Activated T-cell treated with anti-CD3 and anti-CD28 coated beads, Interleukin-2, amount 50 U/mL, for 48 hours (primary cell): ENCODE measurements around the gene AP1M2.

Source experiments
- DNase-seq, 2 experiments: peaks; one replicate each; pipeline ENCODE4 v3.0.0-alpha.2; 2020

AP1M2 gene

GRCh38 chr19:10587022-10587838 is at the start of gene AP1M2:
AP1M2 (minus strand) TSS chr19:10587312; CDS start chr19:10587231, 81 bp downstream.
- DNase-seq: no peak

DNA sequence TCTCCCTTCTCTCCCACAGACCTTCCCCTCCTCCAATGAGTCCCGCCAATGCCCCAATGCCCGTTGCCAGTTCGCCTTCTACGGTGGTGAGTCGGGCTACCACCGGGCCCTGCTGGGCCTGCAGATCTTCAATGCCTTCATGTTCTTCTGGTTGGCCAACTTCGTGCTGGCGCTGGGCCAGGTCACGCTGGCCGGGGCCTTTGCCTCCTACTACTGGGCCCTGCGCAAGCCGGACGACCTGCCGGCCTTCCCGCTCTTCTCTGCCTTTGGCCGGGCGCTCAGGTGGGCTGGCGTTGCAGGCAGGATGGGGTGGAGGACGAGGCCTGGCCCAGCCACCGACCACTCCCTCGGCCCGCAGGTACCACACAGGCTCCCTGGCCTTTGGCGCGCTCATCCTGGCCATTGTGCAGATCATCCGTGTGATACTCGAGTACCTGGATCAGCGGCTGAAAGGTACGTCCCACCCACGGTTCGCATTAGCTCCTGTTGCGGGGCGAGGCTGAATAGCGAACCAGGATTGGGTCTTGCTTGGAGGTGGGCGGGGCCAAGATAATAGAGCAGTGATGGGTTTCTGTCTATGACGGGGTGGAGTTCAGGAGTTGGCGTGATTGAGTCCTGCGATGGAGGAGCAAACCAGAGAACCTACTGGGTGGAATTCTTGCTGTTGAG is 49.3 kb upstream of the AP1M2 start:
- no peak for DNase-seq

GRCh38 chr19:10634963-10635362 is 47.9 kb upstream of the AP1M2 start:
- no peak for DNase-seq

DNA sequence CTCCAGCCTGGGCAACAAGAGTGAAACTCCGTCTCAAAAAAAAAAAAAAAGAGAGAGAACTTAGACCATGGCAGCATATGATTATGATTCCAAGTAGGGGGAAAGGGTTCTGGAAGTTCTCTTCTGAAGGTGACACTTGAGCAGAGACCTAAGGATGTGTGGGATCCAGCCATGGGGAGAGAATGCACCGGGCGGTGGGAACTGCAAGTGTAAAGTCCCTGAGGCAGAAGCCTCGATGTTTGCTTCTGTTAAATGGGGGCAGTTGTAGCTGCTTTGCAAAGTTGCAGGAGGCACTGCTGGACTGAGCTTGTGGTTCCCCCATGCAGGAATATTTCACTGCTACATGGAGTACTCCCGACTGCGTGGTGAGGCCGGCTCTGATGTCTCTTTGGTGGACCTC is 47.3 kb upstream of the AP1M2 start:
- DNase-seq: no peak

- no peak for DNase-seq
These were observed 44.8 kb upstream of the AP1M2 start for GRCh38 chr19:10631874-10632273.

DNA sequence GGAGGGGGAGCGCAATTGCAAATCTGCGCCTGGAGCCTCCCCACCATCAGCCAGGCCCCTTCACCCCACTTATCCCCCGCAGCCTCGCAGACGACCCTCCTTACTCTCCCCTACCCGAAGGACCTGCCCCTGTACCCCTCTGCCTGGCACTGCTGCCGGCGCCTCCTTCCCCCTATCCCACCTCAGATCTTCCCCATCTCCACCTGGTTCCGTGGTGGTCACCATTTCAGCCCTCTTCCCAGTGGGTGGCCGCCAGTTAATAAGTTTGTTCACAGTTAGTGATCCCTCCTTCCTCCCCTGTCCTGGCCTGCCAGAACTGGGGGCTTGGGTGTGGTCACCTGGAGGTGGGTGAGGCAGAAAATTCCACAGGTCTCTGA is 38.6 kb upstream of the AP1M2 start:
- no peak for DNase-seq

DNA sequence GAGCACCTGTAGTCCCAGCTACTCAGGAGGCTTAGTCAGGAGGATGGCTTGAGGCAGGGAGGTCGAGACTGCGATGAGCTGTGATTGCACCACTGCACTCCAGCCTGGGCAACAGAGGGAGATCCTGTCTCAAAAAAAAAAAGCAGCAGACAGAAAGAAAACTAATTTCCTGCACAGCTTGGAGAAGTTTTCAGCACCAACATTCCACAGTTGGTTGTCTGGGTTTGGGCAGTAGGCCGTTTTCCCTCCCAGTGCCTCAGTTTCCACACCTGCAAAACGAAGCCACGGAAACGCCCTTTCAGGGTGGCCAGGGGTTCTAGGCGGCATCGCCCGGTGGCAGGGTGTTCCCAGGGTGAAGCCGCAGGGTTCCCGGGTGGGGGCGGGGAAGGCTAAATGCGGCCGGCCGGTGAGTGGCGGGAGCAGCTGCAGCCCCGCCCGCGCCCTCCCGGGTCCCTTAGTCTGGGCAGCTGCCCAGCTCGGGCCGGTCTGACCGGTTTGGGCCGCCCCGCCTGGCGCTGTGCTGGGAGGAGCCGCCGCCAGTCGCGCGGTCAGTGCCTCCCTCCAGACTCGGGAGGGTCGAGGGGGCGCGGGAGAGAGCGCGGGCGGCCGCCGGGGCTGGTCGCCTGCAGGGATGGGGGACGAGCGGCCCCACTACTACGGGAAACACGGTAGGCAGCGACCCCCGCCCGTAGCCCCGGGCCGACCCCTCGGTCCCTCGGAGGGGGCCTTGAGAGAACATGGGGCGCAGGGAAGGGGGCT is 38.1 kb upstream of the AP1M2 start, which contains the start of gene SLC44A2:
TSS of gene SLC44A2 (plus strand) at position 551 of the 759 bp plus-strand sequence. CDS start at position 632, 81 bp downstream.
- no peak for DNase-seq

GRCh38 chr19:10624585-10624984 is 37.5 kb upstream of the AP1M2 start:
- DNase-seq: no peak

DNA sequence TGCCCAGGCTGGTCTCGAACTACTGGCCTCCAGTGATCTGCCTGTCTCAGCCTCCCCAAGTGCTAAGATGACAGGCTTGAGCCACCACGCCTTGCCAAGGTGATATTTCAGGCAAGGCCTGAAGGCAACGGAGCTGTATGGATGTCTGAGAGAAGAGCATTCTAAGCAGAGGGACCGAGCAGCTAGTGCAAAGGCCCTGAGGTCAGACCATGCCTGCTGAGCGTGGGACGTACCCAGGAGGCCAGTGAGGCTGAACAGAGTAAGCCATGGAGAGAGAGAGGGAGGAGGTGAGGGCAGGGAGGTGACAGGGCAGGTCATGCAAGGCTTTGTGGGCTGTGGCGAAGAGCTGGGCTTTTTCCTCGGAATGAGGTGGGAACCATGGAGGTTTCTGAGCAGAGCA is 34.9 kb upstream of the AP1M2 start:
- DNase-seq: no peak

DNA sequence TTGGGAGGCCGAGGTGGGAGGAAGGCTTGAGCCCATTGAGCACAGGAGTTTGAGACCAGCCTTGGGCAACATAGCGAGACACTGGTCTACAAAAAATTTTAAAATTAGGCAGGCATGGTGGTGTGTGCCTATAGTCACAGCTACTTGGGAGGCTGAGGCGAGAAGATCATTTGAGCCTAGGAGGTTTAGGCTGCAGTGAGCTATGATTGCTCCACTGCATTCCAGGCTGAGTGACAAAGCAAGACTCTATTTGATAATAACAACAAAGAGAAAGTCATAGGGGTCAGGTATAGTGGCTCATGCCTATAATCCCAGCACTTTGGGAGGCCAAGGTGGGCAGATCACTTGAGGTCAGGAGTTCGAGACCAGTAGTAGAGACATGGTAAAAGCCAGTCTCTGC is 33.7 kb upstream of the AP1M2 start:
- DNase-seq: no peak

GRCh38 chr19:10618846-10619245 is 31.7 kb upstream of the AP1M2 start:
- no peak for DNase-seq

GRCh38 chr19:10617409-10618121 is 30.5 kb upstream of the AP1M2 start:
- DNase-seq: no peak

GRCh38 chr19:10615429-10616023 is 28.4 kb upstream of the AP1M2 start:
- DNase-seq: no peak

- no peak for DNase-seq
These were observed 25.5 kb upstream of the AP1M2 start for GRCh38 chr19:10612499-10613119.

GRCh38 chr19:10611907-10612306 is 24.8 kb upstream of the AP1M2 start:
- DNase-seq: no peak

- DNase-seq: peak; percentile 38 to 47
These were observed 17.4 kb upstream of the AP1M2 start for GRCh38 chr19:10604460-10604980.

- DNase-seq: peak in 1 of 2 experiments; percentile 35
These were observed 16.9 kb upstream of the AP1M2 start for GRCh38 chr19:10603873-10604459.

GRCh38 chr19:10603084-10603872 is 16.2 kb upstream of the AP1M2 start:
- DNase-seq: peak; percentile 81

DNA sequence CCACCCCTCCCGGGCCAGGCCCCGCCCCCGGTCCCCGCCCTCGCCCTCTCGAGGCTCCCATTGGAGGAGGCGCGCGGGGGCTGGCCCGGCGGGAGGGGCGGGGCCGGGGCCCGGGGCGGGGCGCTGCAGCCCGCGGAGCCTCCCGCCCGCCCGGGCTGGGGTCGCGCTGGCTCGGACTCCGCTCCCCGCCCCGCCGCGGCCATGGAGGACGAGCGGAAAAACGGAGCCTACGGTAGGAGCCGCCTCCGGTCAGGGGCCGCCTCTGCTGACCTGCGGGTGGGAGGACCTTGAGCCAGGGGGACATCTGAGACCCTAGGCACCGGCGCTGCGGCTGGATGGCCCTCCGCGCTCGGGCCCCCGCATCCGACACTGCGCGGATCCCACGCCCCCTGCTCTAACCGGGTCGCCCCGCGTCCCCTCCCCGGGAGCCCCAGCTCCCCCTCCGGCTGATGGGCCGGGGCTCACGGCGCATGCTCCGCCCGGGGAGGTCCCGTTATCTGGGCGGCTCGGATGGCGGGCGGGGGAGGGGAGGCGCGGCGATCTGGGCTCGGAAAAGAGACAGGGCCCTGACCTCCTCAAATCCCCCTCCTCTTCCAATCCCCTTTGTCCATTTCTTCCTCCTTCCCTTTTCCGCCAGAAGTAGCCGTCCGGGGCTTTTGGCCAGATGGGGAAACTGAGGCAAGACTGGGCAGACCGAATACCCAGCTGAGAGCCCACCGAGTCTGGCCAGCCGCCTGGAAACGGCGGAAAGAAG is 15.4 kb upstream of the AP1M2 start:
- peak; percentile 91 to 94 for DNase-seq

DNA sequence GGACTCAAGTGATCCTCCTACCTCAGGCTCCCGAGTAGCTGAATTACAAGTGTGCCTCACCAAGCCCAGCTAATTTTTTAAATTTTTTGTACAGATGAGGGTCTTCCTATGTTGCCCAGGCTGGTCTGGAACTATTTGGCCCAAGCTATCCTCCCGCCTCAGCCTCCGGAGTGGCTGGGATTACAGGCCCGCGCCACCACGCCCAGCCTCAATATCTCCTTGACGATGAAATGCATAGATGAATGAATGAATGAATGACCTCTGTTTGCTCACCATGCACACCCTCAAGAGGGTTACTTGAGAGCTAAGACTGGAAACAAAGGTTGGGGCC is 14.9 kb upstream of the AP1M2 start:
- no peak for DNase-seq
